Gastrocnemius medialis (tissue), 4 donors: ENCODE results near the gene CEND1.

Source experiments
- POLR2A ChIP-seq, 2 donors: fragments of 450-650 bp; IDR thresholded peaks; one replicate each; pipeline ENCODE4 v1.6.1; 2017; ENCODE audit warnings: antibody characterized with exemption in 2 of 2, mild to moderate bottlenecking in 2 of 2, moderate library complexity in 2 of 2
- TF ChIP-seq, protein P1 (sequence below), 5 experiments: fragments of 450-650 bp in 3 of 5; fragments of 200-600 bp in 2 of 5; sonication (generic) in 2 of 5; IDR thresholded peaks in 4 of 5; conservative IDR thresholded peaks in 1 of 5; 1 replicate in 4 of 5; 2 replicates in 1 of 5; pipeline ENCODE4 v1.5.1; 2016 to 2019; ENCODE audit warnings: antibody characterized with exemption in 5 of 5, mild to moderate bottlenecking in 3 of 5, moderate library complexity in 3 of 5

DNA sequence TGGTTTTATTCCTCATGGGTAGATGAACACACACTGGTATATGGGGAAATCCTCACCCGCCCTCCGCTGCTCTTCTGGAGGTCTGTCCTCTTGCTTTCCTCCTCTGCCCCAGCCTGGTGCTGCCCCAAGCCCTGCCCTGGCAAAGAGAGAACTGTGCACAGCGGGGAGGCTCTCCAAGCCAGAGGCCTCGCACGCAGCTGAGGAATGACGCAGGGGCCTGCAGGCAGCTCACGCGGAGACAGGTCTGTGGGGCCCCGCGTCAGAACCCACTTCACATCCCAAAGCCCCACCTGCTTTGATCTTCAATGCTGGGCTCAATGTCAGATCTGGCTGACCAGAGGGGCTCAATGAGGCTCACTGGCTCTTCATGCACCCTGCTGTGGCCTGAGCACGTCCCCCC is 22.7 kb downstream of the CEND1 start:
- TF ChIP-seq, protein P1, sequence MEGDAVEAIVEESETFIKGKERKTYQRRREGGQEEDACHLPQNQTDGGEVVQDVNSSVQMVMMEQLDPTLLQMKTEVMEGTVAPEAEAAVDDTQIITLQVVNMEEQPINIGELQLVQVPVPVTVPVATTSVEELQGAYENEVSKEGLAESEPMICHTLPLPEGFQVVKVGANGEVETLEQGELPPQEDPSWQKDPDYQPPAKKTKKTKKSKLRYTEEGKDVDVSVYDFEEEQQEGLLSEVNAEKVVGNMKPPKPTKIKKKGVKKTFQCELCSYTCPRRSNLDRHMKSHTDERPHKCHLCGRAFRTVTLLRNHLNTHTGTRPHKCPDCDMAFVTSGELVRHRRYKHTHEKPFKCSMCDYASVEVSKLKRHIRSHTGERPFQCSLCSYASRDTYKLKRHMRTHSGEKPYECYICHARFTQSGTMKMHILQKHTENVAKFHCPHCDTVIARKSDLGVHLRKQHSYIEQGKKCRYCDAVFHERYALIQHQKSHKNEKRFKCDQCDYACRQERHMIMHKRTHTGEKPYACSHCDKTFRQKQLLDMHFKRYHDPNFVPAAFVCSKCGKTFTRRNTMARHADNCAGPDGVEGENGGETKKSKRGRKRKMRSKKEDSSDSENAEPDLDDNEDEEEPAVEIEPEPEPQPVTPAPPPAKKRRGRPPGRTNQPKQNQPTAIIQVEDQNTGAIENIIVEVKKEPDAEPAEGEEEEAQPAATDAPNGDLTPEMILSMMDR (IDR thresholded peaks at IDR 0.05 in 4 of 5, conservative IDR thresholded peaks at IDR 0.05 in 1 of 5) = no peak
- TF ChIP-seq POLR2A (IDR thresholded peaks at IDR 0.05) = no peak
